NCI-H2196 treated with DMSO at 0.1 percent for 48 hours (cell line): ENCODE data around the gene STAT6.
"Not testable (repeated sequence)": the region's sequence is repeated elsewhere in the genome, so short reads cannot be mapped to it uniquely, and the experiment has no call there.

Experiments used
- DNase-seq: peaks from one replicate; lab custom pipeline; 2025; ENCODE audit not compliant: unreplicated experiment; lab: John Stamatoyannopoulos, UW

The STAT6 gene

GRCh38 chr12:57088354-57089270 lies 22.6 kb downstream of the STAT6 start, which contains the start of gene NAB2:
NAB2 (plus strand) TSS chr12:57089114; CDS start chr12:57089272, 158 bp downstream.
- DNase-seq, result peak; percentile 87

DNA sequence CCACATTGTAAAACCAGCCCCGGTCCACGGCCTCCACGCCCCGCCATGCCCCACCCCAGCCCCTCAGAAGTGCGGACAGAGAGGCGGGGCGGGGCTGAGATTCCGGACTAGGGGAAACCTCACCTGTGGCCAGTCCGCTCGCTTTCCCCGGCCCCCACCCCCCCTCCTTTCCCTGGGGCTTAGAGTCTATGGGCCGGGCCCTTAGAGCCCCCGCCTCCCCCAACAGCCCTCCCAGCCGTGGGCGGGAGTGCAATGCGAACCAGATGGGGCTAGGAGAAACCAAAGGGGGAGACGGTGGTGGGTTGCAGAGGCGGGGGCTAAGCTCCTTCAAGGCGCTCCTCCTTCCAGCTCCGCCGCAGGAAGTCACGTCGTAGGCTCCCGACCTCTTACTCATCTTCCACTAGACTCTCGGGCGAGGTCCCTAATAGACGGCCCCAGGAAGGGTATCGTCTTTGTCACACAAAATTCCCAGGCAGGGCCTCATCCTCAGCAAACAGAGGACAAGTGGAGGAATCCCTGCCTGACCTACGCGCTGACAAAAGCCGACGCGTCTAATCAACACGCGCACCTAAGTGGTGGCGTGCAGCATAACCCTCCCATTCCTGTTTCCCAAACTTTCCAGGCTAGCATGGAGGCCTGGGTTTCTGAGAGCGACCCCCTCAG lies 23.3 kb downstream of the STAT6 start:
- DNase-seq, result peak; percentile 72

DNA sequence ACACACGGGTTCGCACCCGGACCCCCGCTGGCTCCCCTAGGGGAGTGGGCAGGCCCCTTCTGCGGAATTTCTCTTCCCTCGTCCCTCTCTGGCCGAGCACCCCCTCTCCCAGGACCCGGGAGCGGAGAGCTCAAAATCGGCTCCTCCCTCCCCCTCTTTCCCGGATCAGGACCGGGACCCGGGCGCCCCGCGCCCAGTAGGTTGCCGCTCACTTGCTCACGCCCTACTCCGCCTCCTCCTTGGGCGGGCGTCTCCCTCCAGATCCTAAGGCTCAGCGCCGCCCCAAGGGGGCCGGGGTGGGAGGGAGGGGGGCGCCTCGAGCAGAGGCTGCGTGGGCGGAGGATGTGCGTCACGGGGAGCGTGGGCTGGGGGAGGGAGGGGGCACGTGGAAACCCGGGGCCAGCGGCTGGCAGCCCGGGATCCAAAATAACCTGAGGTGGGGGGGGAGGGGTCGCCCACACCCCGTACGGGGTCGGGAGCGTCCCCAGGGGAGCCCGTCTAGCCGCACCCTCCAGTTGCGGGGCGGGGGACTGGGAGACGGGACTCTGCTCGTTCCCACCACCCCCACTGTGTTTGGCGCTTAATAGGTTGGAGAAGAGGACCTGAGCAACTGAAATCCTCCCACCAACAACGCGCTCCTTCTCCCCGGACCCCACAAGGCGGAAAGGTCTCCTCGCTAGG lies 24.0 kb downstream of the STAT6 start:
- DNase-seq, result no peak

DNA sequence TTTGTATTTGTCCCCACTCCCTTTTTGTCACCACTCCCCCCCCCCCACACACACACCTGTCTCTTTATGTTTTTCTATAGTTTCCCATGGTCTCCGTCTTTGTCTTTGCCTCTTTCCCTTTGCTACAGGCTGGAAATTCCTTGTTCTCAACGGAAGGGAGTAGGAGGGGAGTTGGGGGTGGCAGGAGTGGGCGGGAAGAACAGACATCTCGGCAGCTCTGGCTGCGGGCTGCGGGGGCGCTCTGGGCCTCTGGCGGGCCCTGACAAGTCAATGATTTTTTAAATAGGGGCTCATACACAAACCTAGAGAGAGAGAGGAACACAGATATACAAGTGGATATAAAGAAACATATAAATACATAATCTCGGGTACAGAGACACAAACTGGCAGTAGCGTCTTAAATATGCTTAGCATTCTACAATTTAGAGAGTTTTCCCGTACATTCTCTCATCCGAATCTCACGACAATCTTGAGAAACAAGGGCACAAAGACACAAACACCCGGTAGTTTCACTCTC lies 24.6 kb downstream of the STAT6 start:
- DNase-seq, result no peak

GRCh38 chr12:57085999-57086492 lies 25.1 kb downstream of the STAT6 start:
- no peak for DNase-seq

DNA sequence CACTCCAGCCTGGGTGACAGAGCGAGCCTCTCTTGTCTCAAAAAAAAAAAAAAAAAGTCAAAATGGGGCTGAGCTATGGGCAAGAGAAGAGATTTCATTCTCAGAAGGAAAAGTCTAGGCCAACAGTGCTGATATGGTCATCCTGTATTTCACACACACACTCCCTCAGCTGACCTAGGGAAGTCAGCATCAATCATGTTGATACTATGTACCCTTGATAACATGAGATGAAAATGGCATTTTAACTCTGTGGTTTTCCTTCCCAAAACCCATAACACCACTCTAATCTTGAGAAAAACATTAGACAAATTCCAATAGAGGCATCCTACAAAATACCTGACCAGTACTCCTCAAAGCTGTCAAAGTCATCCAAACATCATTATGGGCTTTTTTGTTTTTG lies 30.3 kb downstream of the STAT6 start:
- DNase-seq, result no peak

- no peak for DNase-seq
Observed at GRCh38 chr12:57079821-57080220, 31.3 kb downstream of the STAT6 start.

GRCh38 chr12:57078519-57079404 lies 32.4 kb downstream of the STAT6 start, which contains the start of gene NEMP1:
NEMP1 (minus strand) TSS chr12:57078791; CDS start chr12:57078745, 46 bp downstream.
- DNase-seq, result peak; percentile 99

DNA sequence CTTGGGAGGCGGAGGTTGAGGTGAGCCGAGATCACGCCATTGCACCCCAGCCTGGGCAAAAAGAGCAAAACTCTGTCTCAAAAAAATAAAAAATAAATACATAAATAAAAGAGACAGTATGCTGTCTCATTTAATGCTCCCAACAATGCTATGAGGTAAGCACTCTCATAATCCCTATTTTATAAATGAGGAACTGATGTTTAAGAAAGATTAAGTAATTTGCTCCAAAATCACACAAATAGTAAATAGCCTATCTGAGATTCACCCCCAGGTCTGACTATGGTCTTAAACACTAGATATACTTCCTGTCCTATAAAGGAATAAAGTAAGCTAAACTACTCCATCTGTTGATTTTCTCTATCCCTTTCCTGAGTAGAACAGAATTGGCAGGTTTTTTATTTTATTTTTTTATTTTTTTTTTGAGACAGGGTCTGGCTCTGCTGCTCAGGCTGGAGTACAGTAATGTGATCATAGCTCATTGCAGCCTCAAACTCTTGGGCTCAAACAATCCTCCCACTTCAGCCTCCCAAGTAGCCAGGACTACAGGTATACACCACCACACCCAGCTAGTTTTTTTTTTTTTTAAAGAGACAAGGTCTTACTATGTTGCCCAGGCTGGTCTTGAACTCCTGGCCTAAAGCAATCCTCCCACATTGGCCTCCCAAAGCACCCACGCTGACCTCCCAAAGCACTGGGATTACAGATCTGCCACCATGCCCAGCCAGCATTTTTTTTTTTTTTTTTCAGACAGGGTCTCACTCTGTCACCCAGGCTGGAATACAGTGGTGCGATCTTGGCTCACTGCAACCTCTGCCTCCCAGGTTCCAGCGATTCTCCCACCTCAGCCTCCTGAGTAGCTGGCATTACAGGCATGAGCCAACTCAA lies 37.4 kb downstream of the STAT6 start:
- DNase-seq, result not testable (repeated sequence)

- DNase-seq, result no peak
Observed at GRCh38 chr12:57072661-57073060, 38.5 kb downstream of the STAT6 start.

DNA sequence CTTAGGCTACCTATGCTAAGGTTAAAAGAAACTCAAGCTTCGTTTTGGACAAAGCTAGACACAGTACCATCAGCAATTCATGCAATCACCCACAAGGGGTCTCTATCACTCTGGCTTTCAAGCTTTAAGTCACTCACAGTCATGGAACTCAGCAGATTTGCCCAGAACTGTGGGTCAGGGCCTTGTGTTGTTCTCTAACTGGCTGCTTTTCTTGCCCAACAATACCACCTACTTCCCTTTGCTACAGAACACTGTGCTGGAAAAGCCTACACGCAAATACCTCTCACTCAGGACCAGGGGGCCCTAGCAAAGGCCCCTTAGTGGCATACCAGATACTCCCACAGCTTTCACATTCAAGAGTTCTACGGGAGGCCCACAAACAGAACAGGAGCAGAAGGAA lies 41.6 kb downstream of the STAT6 start:
- peak; percentile 30 for DNase-seq

DNA sequence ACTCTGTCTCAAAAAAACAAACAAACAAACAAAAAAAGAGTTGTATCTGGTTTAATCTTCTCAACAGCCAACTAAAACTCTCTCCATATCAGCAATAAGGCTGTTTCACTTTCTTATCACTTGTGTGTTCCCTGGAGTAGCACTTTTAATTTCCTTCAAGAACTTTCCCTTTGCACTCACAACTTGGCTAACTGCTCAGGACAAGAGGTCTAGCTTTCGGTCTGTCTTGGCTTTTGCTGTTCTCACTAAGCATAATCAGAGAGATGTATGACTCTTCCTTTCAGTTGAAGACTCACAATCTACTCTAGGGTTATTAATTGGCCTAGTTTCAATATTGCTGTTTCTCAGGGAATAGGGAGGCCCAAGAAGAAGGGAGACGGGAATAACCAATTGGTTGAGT lies 44.9 kb downstream of the STAT6 start:
- DNase-seq, result no peak

DNA sequence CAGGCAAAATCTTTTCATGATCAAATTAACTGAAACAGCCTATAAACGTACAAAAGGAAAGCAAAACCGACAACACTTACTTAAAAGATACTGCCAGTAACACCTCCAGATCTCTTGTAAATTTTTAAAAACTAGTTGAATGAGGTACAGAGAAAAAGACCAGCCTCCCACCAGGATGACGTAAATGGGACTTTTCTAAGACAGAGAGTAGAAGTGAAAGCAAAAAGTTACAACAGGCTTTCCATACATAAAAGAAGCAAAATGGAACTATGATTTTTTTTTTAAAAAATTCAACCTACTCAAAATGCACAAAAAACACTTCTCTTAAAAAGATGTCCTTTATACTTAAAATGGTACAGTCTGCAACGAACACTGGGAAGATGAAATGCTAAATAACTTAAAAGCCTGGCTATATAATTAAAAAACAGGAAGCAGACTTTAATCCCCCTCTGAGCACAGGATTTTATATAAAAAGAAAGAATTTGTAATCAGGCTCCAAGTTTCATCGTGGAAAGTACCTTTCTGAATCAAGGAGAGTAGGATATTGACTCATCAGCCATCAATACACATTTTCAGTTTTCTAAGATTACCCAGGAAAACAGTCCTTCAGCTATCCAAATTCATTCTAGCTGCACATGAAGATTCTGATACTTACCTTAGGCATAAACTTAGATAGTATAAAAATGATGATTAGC lies 47.0 kb downstream of the STAT6 start:
- DNase-seq, result no peak

GRCh38 chr12:57058454-57058853 lies 52.7 kb downstream of the STAT6 start:
- no peak for DNase-seq

DNA sequence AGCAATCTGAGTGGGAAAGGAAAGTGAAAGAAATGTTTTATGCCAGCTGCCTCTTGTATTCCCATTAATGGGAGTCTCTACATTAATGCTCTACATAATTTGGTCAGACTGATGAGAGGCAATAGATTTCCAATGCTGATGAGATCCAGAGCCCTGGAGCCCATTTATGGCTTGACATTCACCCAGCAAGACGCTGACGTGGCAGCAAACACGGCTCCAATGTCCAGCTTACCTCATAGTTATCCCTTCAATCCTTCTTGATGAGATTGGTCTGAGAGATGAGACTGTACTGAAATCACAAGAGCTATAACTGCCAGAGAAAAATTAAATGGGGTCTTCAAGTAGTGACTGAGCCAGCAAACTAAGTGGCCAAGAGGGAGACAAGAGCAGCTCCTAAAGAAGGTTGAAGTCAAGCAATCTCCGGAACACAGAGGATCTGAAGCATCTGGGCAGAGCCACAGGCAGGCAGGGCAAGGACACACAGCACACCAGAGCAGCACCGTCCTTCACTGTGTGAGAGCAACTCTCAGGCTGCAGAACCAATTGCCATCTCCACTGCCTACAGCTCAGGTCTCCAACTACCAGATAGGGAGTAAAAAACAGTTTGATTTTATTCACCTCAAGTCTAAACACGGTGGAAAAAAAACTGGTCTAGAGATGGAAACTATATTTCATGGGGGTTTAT lies 54.0 kb downstream of the STAT6 start:
- no peak for DNase-seq

DNA sequence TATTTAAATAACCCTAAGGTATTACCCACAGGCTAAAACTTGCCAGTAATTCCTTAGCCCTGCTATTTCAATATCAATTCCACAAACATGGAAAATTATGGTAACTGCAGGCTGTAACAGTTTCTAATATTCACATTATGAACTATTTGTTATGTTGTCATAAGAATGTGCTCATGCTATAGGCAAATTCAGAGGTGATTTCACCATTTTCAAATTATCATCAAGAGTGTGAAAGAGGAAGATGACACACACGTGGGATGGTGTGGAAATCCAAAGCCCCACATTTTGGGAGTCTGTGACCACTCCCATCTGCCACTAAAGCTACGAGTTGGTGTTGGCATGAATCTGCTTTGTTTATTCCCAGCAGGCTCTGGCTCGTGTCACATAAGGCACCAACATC lies 55.3 kb downstream of the STAT6 start:
- DNase-seq, result no peak

DNA sequence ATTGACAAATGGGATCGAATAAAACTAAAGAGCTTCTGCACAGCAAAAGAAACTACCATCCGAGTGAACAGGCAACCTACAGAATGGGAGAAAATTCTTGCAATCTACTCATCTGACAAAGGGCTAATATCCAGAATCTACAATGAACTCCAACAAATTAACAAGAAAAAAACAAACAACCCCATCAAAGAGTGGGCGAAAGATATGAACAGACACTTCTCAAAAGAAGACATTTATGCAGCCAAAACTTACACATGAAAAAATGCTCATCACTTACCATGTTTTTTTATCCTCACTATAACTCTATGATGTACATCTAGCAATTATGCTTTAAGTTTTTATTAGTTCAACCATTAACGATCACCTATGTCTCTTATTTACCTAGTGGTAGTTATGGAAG lies 57.3 kb downstream of the STAT6 start:
- DNase-seq, result not testable (repeated sequence)

DNA sequence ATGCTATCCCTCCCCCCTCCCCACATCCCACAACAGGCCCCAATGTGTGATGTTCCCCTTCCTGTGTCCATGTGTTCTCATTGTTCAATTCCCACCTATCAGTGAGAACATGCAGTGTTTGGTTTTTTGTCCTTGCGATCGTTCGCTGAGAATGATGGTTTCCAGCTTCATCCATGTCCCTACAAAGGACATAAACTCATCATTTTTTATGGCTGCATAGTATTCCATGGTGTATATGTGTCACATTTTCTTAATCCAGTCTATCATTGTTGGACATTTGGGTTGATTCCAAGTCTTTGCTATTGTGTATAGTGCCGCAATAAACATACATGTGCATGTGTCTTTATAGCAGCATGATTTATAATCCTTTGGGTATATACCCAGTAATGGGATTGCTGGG lies 58.0 kb downstream of the STAT6 start:
- not testable (repeated sequence) for DNase-seq
